GM19035 (cell line): ENCODE results near the gene ABCC11.

Experiments used
- ATAC-seq: cut with Tn5 transposase; IDR thresholded peaks from one replicate; pipeline ENCODE4 v1.9.1; 2021; ENCODE audit not compliant: unreplicated experiment

Gene ABCC11

GRCh38 chr16:48133455-48134211, 113.7 kb downstream of the ABCC11 start:
- ATAC-seq, result no peak

DNA sequence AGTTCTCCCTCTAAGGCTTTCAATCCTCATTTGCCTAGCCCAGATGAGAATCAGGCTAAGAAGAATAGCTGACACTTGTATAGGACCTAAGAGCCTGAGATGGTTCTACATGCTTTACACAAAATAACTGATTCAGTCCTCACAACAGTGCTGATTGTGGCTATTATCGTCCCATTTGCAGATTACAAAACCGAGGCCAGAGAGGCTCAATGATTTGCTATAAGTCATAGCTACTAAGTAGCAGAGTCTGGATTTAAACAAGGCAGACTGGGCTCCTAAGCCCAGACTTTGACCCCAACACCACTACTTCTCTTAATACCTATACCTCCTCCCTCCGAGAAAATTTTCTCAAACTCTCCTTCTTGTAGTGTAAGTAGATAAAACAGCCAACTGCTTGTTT, 114.6 kb downstream of the ABCC11 start:
- ATAC-seq, result no peak

GRCh38 chr16:48131201-48131935, 116.0 kb downstream of the ABCC11 start:
- no peak for ATAC-seq

- ATAC-seq, result no peak
Measured at GRCh38 chr16:48129926-48130325, 117.4 kb downstream of the ABCC11 start.

GRCh38 chr16:48128769-48129168, 118.6 kb downstream of the ABCC11 start:
- ATAC-seq, result no peak

- no peak for ATAC-seq
Measured at GRCh38 chr16:48126801-48127644, 120.3 kb downstream of the ABCC11 start.

- no peak for ATAC-seq
Measured at GRCh38 chr16:48125888-48126287, 121.5 kb downstream of the ABCC11 start.

GRCh38 chr16:48124266-48124665, 123.1 kb downstream of the ABCC11 start:
- no peak for ATAC-seq

DNA sequence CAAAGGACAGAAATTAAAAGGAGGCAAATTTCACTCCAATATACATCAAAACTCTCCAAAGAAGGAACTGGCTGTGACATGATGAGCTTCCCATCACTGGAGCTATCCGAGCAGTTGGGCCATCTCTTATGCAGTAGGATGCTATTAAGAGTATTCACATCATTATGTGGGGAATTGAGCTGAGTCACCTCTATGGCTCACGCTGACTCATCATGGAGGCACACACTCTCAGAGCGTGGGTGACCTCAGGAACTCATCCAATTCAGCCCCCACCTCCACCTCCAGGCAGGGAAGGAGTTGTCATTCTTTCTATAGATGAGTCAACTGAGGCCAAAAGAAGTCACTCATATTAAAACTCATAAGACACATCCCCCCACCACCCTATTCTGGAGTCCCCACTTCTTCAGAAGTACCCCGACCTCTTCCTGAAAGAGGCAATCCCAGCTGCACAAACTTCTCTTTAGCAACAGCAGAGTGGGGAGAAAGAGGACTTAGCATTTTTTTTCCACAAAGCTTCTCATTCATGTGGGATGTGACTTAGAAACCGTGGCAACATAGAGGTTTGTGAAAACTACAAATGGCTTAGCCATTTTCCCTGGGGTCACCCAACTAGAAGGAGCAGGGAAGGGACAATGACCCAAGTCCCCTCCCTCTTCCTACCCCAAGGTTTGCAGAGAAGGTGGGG, 124.1 kb downstream of the ABCC11 start:
- no peak for ATAC-seq

- no peak for ATAC-seq
Measured at GRCh38 chr16:48121276-48121675, 126.1 kb downstream of the ABCC11 start.

GRCh38 chr16:48118841-48119240, 128.5 kb downstream of the ABCC11 start:
- no peak for ATAC-seq

DNA sequence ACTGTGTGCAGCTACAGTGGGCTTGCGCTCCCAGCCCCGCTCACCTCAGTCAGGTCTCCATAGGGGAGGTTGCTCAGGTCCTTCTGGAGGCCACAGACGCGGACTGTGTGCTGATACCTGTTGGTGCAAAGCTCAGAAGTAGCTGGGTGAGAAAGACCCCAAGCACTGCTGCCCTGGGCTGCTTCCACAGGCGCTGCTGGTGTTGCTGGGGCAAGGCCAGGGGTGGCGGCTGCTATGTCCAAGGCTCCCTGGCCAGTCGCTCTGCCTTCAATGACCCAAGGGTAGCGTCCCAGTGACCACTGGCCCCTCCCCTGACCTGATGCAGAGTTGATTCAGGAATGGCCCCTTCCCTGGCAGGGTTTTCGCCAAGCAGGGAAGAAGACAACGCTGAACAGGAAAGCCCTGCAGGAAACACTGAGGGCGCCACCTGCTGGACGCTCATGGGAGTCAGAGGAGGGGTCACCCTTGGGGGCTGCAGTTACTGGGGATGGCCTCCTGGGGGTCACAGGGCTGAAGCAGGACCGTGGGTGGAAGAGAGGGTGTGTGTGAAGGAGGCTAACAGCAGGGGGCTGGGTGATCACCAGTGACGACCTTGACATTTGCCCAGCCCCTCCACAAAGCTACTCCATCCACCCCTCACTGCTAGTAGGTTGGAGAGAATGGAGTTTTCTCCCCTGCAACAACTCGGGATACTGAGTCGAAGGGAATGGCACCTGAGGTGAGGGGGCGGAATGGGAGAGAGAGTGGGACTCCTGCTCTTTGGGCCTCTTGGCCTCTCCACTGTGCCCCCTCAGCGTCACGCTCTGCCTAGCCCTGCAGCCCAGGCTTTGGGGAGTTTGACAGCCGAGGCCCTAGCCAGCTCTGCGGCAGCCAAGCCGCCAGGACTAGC, 129.9 kb downstream of the ABCC11 start:
- ATAC-seq, result peak; percentile 74
